Endothelial cell of umbilical vein (primary cell): ENCODE data around the gene CAPN1. TPM values are rescaled to one million over a fixed set of nuclear protein-coding genes. Genes with fewer than 3 reads are reported as not detected.
A peak's percentile ranks its signal among the peaks of the same experiment; 100 is the strongest.

Experiments
- BruUV-seq: library from RNA; stranded (reverse); fragments of 400-500 nt; replicated peaks from 2 replicates; lab custom pipeline; 2021; lab: Mats Ljungman, UMichigan
- CTCF ChIA-PET: fragments of 300-600, 350-600 bp; sonication (Branson Sonifier 250); formaldehyde crosslinking; loops from one replicate; lab custom pipeline; 2021; ENCODE audit warnings: antibody characterized with exemption, inconsistent platforms; lab: Charles Lee
- POLR2A ChIA-PET: fragments of 300-600, 350-600 bp; sonication (Branson Sonifier 250); formaldehyde crosslinking; loops from one replicate; lab custom pipeline; 2021; ENCODE audit warnings: antibody characterized with exemption, inconsistent platforms; lab: Charles Lee
- DNase-seq: peaks from one replicate; pipeline ENCODE4 v3.0.0-alpha.2; 2011; ENCODE audit warnings: low read depth, low spot score
- FAIRE-seq: peaks from 2 replicates; lab custom pipeline; 2011; peaks lifted over from hg19 to GRCh38; lab: Jason Lieb, UNC
- H2AFZ ChIP-seq: 2 replicates; pipeline ENCODE4 v1.6.0; 2012; ENCODE audit warnings: low read depth, low read length, control low read depth, inconsistent platforms
- H3K27ac ChIP-seq: 2 replicates; pipeline ENCODE4 v1.5.1; 2011; ENCODE audit warnings: low read depth, mild to moderate bottlenecking, control low read depth, low read length, moderate library complexity; ENCODE audit not compliant: insufficient read depth
- H3K27me3 ChIP-seq, 2 experiments: 2 replicates each; pipeline versions ENCODE4 v1.6.0 to v1.6.1; 2011; ENCODE audit warnings: low read length in 2 of 2, mixed read lengths in 1 of 2; ENCODE audit not compliant: control insufficient read depth in 2 of 2, insufficient read depth in 2 of 2
- H3K36me3 ChIP-seq, 2 experiments: 2 replicates in 1 of 2; 3 replicates in 1 of 2; pipeline ENCODE4 v1.5.1; 2011; ENCODE audit warnings: low read length in 2 of 2, mild to moderate bottlenecking in 1 of 2, moderate library complexity in 1 of 2; ENCODE audit not compliant: control insufficient read depth in 2 of 2, insufficient read depth in 2 of 2; ENCODE audit errors: extremely low read depth in 1 of 2
- H3K4me1 ChIP-seq: 3 replicates; pipeline ENCODE4 v1.5.1; 2011; ENCODE audit warnings: mild to moderate bottlenecking, low read length; ENCODE audit not compliant: control insufficient read depth, insufficient read depth; ENCODE audit errors: extremely low read depth
- H3K4me2 ChIP-seq: 2 replicates; pipeline ENCODE4 v1.6.1; 2011; ENCODE audit warnings: low read length, control low read depth, mixed read lengths; ENCODE audit not compliant: insufficient read depth
- H3K4me3 ChIP-seq, 3 experiments: fragments of 200-600 bp in 1 of 3; sonication (generic), shearing (Covaris generic) in 1 of 3; replicated peaks in 1 of 3; 2 replicates each; pipeline ENCODE4 v1.5.1; 2011 to 2016; ENCODE audit warnings: control low read depth in 3 of 3, low read length in 3 of 3, mild to moderate bottlenecking in 2 of 3, inconsistent platforms in 1 of 3, low read depth in 1 of 3, moderate library complexity in 1 of 3; ENCODE audit not compliant: insufficient read depth in 1 of 3
- H3K79me2 ChIP-seq: 2 replicates; pipeline ENCODE4 v1.6.0; 2012; ENCODE audit warnings: low read length, inconsistent platforms; ENCODE audit not compliant: control insufficient read depth, insufficient read depth
- H3K9ac ChIP-seq: replicated peaks from 2 replicates; pipeline ENCODE3; 2011; ENCODE audit warnings: low read length, control low read depth; ENCODE audit not compliant: insufficient read depth; ENCODE audit errors: extremely low read depth
- H3K9me1 ChIP-seq: replicated peaks from 3 replicates; pipeline ENCODE4 v1.6.0; 2011; ENCODE audit warnings: mild to moderate bottlenecking, low read length; ENCODE audit not compliant: control insufficient read depth, insufficient read depth; ENCODE audit errors: extremely low read depth
- H3K9me3 ChIP-seq: replicated peaks from 2 replicates; pipeline ENCODE4 v1.5.1; 2012; ENCODE audit warnings: low read length, inconsistent platforms; ENCODE audit not compliant: control insufficient read depth, insufficient read depth
- H4K20me1 ChIP-seq: replicated peaks from 2 replicates; pipeline ENCODE3; 2011; ENCODE audit warnings: mild to moderate bottlenecking, low read length; ENCODE audit not compliant: control insufficient read depth, insufficient read depth; ENCODE audit errors: extremely low read depth
- CTCF ChIP-seq, 2 donors: IDR thresholded peaks; 1 replicate in 1 of 2; 2 replicates in 1 of 2; pipeline ENCODE4 v1.5.1; 2011; ENCODE audit warnings: low read length in 2 of 2, mild to moderate bottlenecking in 2 of 2, moderate library complexity in 2 of 2, control low read depth in 1 of 2, inconsistent platforms in 1 of 2, low read depth in 1 of 2; ENCODE audit not compliant: insufficient read depth in 1 of 2; ENCODE audit errors: extremely low read depth in 1 of 2
- EZH2 ChIP-seq: IDR thresholded peaks from 2 replicates; pipeline ENCODE4 v1.6.1; 2012; ENCODE audit warnings: borderline replicate concordance, low read depth, mild to moderate bottlenecking, moderate library complexity, low read length, inconsistent platforms; ENCODE audit not compliant: severe bottlenecking
- GATA2 ChIP-seq: IDR thresholded peaks from 2 replicates; pipeline ENCODE4 v1.7.0; 2011; ENCODE audit warnings: low read depth, mild to moderate bottlenecking, moderate library complexity, mixed read lengths, low read length; ENCODE audit not compliant: insufficient read length, insufficient read depth
- MAX ChIP-seq: IDR thresholded peaks from 2 replicates; pipeline ENCODE4 v1.6.1; 2011; ENCODE audit not compliant: insufficient read depth, insufficient read length
- POLR2A ChIP-seq: IDR thresholded peaks from 2 replicates; pipeline ENCODE4 v1.6.1; 2012; ENCODE audit warnings: low read depth, mild to moderate bottlenecking, control low read depth, low read length
- POLR2AphosphoS5 ChIP-seq: IDR thresholded peaks from 2 replicates; pipeline ENCODE4 v1.6.1; 2012; ENCODE audit warnings: low read depth, mild to moderate bottlenecking, control low read depth, low read length, moderate library complexity; ENCODE audit not compliant: insufficient read depth
- dilution Hi-C: fragments of 300-500 bp; cut with MboI; formaldehyde crosslinking; loops from one replicate; pipeline ENCODE4 v1.15.0; 2019; ENCODE audit warnings: low sequenced_read_pairs; ENCODE audit not compliant: extremely low pct_ligation_motif_present
- intact Hi-C: fragments of 100-400 bp; cut with micrococcal nuclease; formaldehyde crosslinking; loops from one replicate; pipeline ENCODE4 v1.10.0; 2022
- polyA plus RNA-seq, 4 experiments: library from polyadenylated mRNA; depleted of rRNA in 3 of 4; stranded (reverse) in 3 of 4; unstranded in 1 of 4; fragments of >200 nt; gene quantifications; 2 replicates each; pipeline versions ENCODE4 v1.2.1 to v1.2.3, GENCODE V29; 2011 to 2012; ENCODE audit warnings: missing spikeins in 1 of 4
- total RNA-seq: library from RNA; stranded (reverse); gene quantifications from 2 replicates; pipeline ENCODE4 v1.2.3, GENCODE V29; 2021

CAPN1 gene
- total and polyA plus RNA-seq, 2 donors (not counting 3 experiments of a cell fraction or from before 2014, with no cell fraction given): 217 to 218 TPM

GRCh38 chr11:65225279-65226102, 43.8 kb downstream of the CAPN1 start:
- FAIRE-seq (peak; percentile 86), DNase-seq (peak; percentile 55)
- dilution Hi-C loops (no loop called here), intact Hi-C loops (loop anchor here (1.0 to 2.0 kb wide), 4 partner anchors 23 to 105 kb away; no protein-coding TSS in a partner anchor)
- H3K9ac ChIP-seq: peak overlapping the region; percentile 43
- ChIA-PET POLR2A (interaction anchor here (0.6 kb wide), 1 partner anchor 35 kb away, joined by 5 read pairs; no protein-coding TSS in a partner anchor), CTCF (interaction anchor here (0.6 to 3.1 kb wide), 29 partner anchors 13 to 381 kb away, joined by 3 to 62 read pairs (median 6); partner anchors contain the start of genes CDC42BPG, CDC42EP2, DPF2 and POLA2)
- no peaks in the 10 kb centered on the region for H3K9me3 ChIP-seq
- TF ChIP-seq POLR2A: no peak
- no peak for TF ChIP-seq MAX
- no peak for TF ChIP-seq POLR2AphosphoS5
- no peak for TF ChIP-seq EZH2
- TF ChIP-seq GATA2: no peak
- TF ChIP-seq CTCF (IDR thresholded peaks at IDR 0.05; ENCODE audit: extremely low read depth in 1 of 2, insufficient read depth in 1 of 2, low read depth in 1 of 2, low read length in 2 of 2): peak; percentile 50 to 58
- BruUV-seq: no TSS peak
- no peaks in the 10 kb centered on the region for H3K79me2 ChIP-seq
- H3K4me1 ChIP-seq: peaks cover 20% of the 10 kb centered on the region
- H2AFZ ChIP-seq: peak overlapping the region; percentile 98
- no peaks in the 10 kb centered on the region for H3K36me3 ChIP-seq
- no peaks in the 10 kb centered on the region for H3K9me1 ChIP-seq
- no peaks in the 10 kb centered on the region for H4K20me1 ChIP-seq
- no peaks in the 10 kb centered on the region for H3K27me3 ChIP-seq
- peak overlapping the region; percentile 12 for H3K27ac ChIP-seq
- peak overlapping the region; percentile 89 for H3K4me2 ChIP-seq
- peak overlapping the region; percentile 34 to 65 (median 47) for H3K4me3 ChIP-seq
